Germinal center (tissue), 1 donor: ENCODE results near the gene ST7L.
"Not testable (repeated sequence)": the region's sequence is repeated elsewhere in the genome, so short reads cannot be mapped to it uniquely, and the experiment has no call there.

Experiments used
- DNase-seq: peaks from one replicate; pipeline ENCODE4 v3.0.0; 2012; ENCODE audit warnings: mixed read lengths, low spot score

ST7L gene

GRCh38 chr1:112492076-112492475 lies 126.9 kb downstream of the ST7L start:
- no peak for DNase-seq

GRCh38 chr1:112488141-112488540 lies 130.8 kb downstream of the ST7L start:
- no peak for DNase-seq

DNA sequence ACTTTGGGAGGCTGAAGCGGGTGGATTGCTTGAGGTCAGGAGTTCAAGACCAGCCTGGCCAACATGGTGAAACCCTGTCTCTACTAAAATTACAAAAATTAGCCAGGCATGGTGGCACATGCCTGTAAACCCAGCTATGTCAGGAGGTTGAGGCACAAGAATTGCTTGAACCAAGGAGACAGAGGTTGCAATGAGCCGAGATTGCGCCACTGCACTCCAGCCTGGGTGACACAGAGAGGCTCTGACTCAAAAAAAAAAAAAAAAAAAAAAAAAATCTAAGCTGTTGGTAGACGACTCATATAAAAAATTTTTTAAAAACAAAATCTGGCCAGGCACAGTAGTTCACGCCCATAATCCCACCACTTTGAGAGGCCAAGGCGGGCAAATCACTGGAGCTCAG lies 131.3 kb downstream of the ST7L start:
- not testable (repeated sequence) for DNase-seq

- DNase-seq: not testable (repeated sequence)
These were observed 132.9 kb downstream of the ST7L start for GRCh38 chr1:112486063-112486462.

GRCh38 chr1:112478314-112478713 lies 140.6 kb downstream of the ST7L start:
- no peak for DNase-seq

DNA sequence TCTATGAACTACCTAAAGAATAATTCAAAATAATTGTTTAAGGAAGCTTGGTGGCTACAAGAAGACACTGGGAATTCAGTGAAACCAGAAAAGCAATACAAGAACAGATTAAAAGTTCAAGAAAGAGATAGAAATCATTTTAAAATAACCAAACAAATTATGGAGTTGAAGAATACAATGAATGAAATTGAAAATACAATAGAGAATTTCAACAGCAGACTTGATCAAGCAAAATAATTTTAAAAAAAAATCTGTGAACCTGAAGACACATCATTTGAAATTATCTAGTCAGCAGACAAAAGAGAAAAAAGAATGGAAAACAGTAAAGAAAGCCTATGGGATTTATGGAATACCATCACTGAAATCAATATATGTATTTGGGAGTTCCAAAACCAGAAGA lies 141.4 kb downstream of the ST7L start:
- DNase-seq: no peak
